Smooth muscle cell (in vitro differentiated cells): ENCODE measurements around the gene TIMM17A. TPM values are rescaled to one million over a fixed set of nuclear protein-coding genes. Genes with fewer than 3 reads are reported as not detected.

Experiments
- DNase-seq: peaks from one replicate; lab custom pipeline; 2025; ENCODE audit not compliant: unreplicated experiment; lab: John Stamatoyannopoulos, UW
- H2AFZ ChIP-seq: fragments of 200-600 bp; sonication (generic); 2 replicates; pipeline ENCODE4 v1.6.0; 2016; ENCODE audit warnings: antibody characterized with exemption, low read depth, mild to moderate bottlenecking
- H3F3A ChIP-seq: fragments of 200-600 bp; sonication (generic); 2 replicates; pipeline ENCODE4 v1.6.0; 2017; ENCODE audit warnings: antibody characterized with exemption, low read depth
- H3K27ac ChIP-seq: fragments of 200-600 bp; sonication (generic); 2 replicates; pipeline ENCODE4 v1.5.1; 2016; ENCODE audit warnings: low read depth, mild to moderate bottlenecking
- H3K27me3 ChIP-seq: fragments of 200-600 bp; sonication (generic); 2 replicates; pipeline ENCODE4 v1.6.1; 2016; ENCODE audit warnings: low read depth, mild to moderate bottlenecking
- H3K36me3 ChIP-seq: fragments of 200-600 bp; sonication (generic); 2 replicates; pipeline ENCODE4 v1.5.1; 2016; ENCODE audit warnings: low read depth
- H3K4me1 ChIP-seq: fragments of 200-600 bp; sonication (generic); 2 replicates; pipeline ENCODE4 v1.5.1; 2016; ENCODE audit warnings: low read depth
- H3K4me2 ChIP-seq: fragments of 200-600 bp; sonication (generic); 2 replicates; pipeline ENCODE4 v1.6.0; 2016; ENCODE audit warnings: mild to moderate bottlenecking
- H3K4me3 ChIP-seq: fragments of 200-600 bp; sonication (generic); 2 replicates; pipeline ENCODE4 v1.5.1; 2016; ENCODE audit warnings: mild to moderate bottlenecking
- H3K79me2 ChIP-seq: fragments of 200-600 bp; sonication (generic); 2 replicates; pipeline ENCODE4 v1.6.0; 2016; ENCODE audit warnings: low read depth, mild to moderate bottlenecking
- H3K9ac ChIP-seq: fragments of 200-600 bp; sonication (generic); 2 replicates; pipeline ENCODE4 v1.6.0; 2016; ENCODE audit warnings: low read depth
- H3K9me3 ChIP-seq: fragments of 200-600 bp; sonication (generic); replicated peaks from 2 replicates; pipeline ENCODE4 v1.5.1; 2016; ENCODE audit warnings: low read depth
- H4K20me1 ChIP-seq: fragments of 200-600 bp; sonication (generic); 2 replicates; pipeline ENCODE4 v1.6.0; 2016; ENCODE audit warnings: low read depth
- CTCF ChIP-seq: fragments of 200-600 bp; sonication (generic); IDR thresholded peaks from 2 replicates; pipeline ENCODE4 v1.5.1; 2017; ENCODE audit warnings: borderline replicate concordance, mild to moderate bottlenecking, antibody characterized with exemption; ENCODE audit not compliant: insufficient read depth, poor library complexity, severe bottlenecking
- WGBS: methylation state at CpG from one replicate; pipeline ENCODE4 v1.1.7; 2016; ENCODE audit warnings: low lambda C conversion rate; 5-methylcytosine and 5-hydroxymethylcytosine counted together
- polyA plus RNA-seq: library from polyadenylated mRNA; unstranded; fragments of >200 nt; fragmentation: Nextera tagmentation; extraction: Ambion mirVana; gene quantifications from 2 replicates; pipeline ENCODE4 v1.2.1, GENCODE V29; 2016
- total RNA-seq: library from RNA; depleted of rRNA; stranded (reverse); fragments of >200 nt; gene quantifications from 2 replicates; pipeline ENCODE4 v1.2.3, GENCODE V29; 2014

The TIMM17A gene
- total and polyA plus RNA-seq, 2 experiments from 2014 or later, result 78.6 to 102 TPM

GRCh38 chr1:201911826-201912571, 43.3 kb upstream of the TIMM17A start:
- H3K79me2 ChIP-seq, result no peaks in the 10 kb centered on the region
- 89% methylated on average over 4 of the region's 4 CpGs for WGBS
- H2AFZ ChIP-seq, result no peak overlapping the region

GRCh38 chr1:201912832-201913231, 42.5 kb upstream of the TIMM17A start:
- no peak for DNase-seq
- H2AFZ ChIP-seq, result no peak overlapping the region
- H4K20me1 ChIP-seq, result no peaks in the 10 kb centered on the region
- H3K27ac ChIP-seq, result no peak overlapping the region
- TF ChIP-seq CTCF, result no peak
- WGBS, result 51% methylated on average over 5 of the region's 5 CpGs
- no peak overlapping the region for H3K9ac ChIP-seq
- H3K4me2 ChIP-seq, result no peak overlapping the region
- H3F3A ChIP-seq, result no peaks in the 10 kb centered on the region
- H3K79me2 ChIP-seq, result no peaks in the 10 kb centered on the region
- H3K4me3 ChIP-seq, result no peak overlapping the region
- H3K9me3 ChIP-seq, result no peaks in the 10 kb centered on the region
- H3K27me3 ChIP-seq, result no peaks in the 10 kb centered on the region
- no peaks in the 10 kb centered on the region for H3K36me3 ChIP-seq
- H3K4me1 ChIP-seq, result peaks cover 8% of the 10 kb centered on the region

More at GRCh38 chr1:201911826-201912571, 43.3 kb upstream of the TIMM17A start:
- no peaks in the 10 kb centered on the region for H3K36me3 ChIP-seq
- TF ChIP-seq CTCF, result no peak
- no peaks in the 10 kb centered on the region for H3F3A ChIP-seq
- no peaks in the 10 kb centered on the region for H3K9me3 ChIP-seq
- H3K27ac ChIP-seq, result no peak overlapping the region
- H3K4me3 ChIP-seq, result no peak overlapping the region
- H3K4me1 ChIP-seq, result peaks cover 8% of the 10 kb centered on the region
- DNase-seq, result no peak
- H3K4me2 ChIP-seq, result no peak overlapping the region
- no peaks in the 10 kb centered on the region for H3K27me3 ChIP-seq
- no peaks in the 10 kb centered on the region for H4K20me1 ChIP-seq
- no peak overlapping the region for H3K9ac ChIP-seq

- H3K4me2 ChIP-seq, result no peak overlapping the region
- H3K27me3 ChIP-seq, result no peaks in the 10 kb centered on the region
- H3K36me3 ChIP-seq, result no peaks in the 10 kb centered on the region
- H3K9me3 ChIP-seq, result no peaks in the 10 kb centered on the region
- 75% methylated on average over 12 of the region's 14 CpGs for WGBS
- H3K27ac ChIP-seq, result peak overlapping the region; percentile 24
- peaks cover 8% of the 10 kb centered on the region for H3K4me1 ChIP-seq
- H3K9ac ChIP-seq, result no peak overlapping the region
- TF ChIP-seq CTCF, result no peak
- no peak overlapping the region for H2AFZ ChIP-seq
- DNase-seq, result no peak
- H3F3A ChIP-seq, result peaks cover 11% of the 10 kb centered on the region
- no peaks in the 10 kb centered on the region for H3K79me2 ChIP-seq
- no peaks in the 10 kb centered on the region for H4K20me1 ChIP-seq
- H3K4me3 ChIP-seq, result no peak overlapping the region
Measured at GRCh38 chr1:201914456-201915235, 40.7 kb upstream of the TIMM17A start.
